ENCODE data around the gene LHX4. TPM values are rescaled to one million over a fixed set of nuclear protein-coding genes. Genes with fewer than 3 reads are reported as not detected.

Gene LHX4
- 0.72 and 1.6 TPM in 2 replicates for total RNA-seq (2014; rRNA removed; shearing (Covaris generic))
- polyA plus RNA-seq (2015; cell fraction: cytosol; rRNA removed) = 0.15 and 0.41 TPM in 2 replicates
- 0.22 and 0.39 TPM in 2 replicates for polyA plus RNA-seq (2015; cell fraction: nucleus; rRNA removed)

- peak; percentile 59 for DNase-seq (ENCODE audit: low read depth)
Observed at GRCh38 chr1:180229483-180230415, at the start of gene LHX4. Gene LHX4 (plus strand): TSS chr1:180230264. CDS start chr1:180230530, 266 bp downstream.

DNA sequence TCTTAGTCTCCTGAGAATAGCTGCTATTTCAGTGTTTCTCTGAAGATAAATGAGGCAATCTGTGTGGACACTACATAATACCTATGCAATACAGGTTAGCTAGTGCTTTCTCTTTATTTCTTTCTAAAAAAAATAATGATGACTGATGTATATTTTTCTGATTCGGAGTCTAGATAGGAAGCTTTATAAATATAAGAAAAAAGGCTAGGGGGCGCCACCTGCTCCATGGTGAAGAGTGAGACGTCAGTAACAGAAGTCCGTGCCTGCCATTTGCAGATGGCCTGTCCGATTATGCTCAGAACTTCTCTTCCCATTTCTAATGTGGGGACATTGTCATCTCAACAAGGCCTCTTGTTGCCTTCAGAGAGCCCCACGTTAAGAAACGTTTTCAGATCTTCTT lies 49.0 kb upstream of the LHX4 start:
- DNase-seq (ENCODE audit: low read depth) = no peak

DNA sequence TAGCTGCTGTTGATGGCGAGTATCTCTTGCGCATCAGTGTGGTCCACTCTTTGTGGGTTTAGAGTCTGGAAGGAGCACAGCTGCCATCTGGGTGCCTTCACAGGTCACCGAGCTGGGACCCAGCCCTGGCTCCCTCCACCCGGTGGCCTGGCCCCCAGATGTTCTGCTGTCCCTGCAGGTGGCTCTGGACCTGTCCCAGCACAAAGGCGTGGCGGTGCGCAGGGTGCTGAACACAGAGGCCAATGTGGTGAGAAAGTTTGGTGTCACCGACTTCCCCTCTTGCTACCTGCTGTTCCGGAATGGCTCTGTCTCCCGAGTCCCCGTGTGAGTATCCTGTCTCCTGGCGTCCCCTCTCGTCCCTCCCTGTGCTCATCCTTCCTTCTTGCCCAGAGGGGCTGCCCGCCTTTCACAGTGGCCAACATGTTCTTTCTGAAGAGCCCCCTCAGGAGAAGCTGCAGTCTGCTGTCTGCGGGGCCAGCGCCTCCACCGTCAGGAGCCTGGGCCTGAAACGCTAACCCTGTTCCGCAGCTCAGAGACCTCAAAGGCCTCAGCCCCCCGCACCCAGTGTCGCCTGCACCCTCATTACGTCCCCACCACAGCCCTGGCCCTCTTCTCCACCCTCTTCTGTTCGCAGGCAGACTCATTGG lies 47.9 kb upstream of the LHX4 start:
- DNase-seq (ENCODE audit: low read depth) = no peak

DNA sequence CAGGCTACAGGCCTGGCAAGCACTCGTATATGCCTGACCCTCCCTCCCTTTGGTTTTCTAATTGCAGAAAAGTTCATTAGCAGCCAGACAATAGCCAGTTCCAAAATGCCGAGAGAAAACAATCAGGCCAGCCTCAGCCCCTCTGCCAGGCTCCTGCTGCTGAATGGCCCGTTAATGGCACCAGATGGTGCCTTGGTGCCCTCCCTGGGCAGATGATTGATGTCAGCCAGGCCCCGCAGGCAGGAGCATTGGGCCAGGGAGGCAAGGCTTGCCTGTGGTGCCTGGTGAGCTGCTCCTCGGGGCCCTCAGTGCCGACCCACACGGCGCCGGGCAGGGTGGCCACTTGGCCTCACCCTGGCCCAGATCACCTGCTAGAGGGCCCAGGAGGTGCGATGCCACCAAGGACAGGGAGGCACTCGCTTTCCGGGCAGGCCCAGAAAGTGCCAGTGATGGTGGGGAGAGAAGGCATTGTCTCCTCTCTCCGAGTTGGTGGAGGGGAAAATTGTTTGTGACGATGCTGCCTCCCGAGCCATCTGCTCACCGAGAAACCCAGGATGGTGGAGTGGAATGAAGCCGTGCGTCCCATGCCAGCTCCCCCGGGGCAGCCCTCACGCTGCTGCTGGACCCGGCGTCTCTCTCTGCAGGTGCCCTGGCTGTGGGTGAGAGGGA lies 47.3 kb upstream of the LHX4 start:
- no peak for DNase-seq (ENCODE audit: low read depth)

GRCh38 chr1:180183426-180183825 lies 46.6 kb upstream of the LHX4 start:
- no peak for DNase-seq (ENCODE audit: low read depth)

- DNase-seq (ENCODE audit: low read depth) = no peak
Observed at GRCh38 chr1:180184041-180184440, 46.0 kb upstream of the LHX4 start.

GRCh38 chr1:180185281-180185680 lies 44.8 kb upstream of the LHX4 start:
- no peak for DNase-seq (ENCODE audit: low read depth)

GRCh38 chr1:180185971-180186645 lies 44.0 kb upstream of the LHX4 start:
- no peak for DNase-seq (ENCODE audit: low read depth)

DNA sequence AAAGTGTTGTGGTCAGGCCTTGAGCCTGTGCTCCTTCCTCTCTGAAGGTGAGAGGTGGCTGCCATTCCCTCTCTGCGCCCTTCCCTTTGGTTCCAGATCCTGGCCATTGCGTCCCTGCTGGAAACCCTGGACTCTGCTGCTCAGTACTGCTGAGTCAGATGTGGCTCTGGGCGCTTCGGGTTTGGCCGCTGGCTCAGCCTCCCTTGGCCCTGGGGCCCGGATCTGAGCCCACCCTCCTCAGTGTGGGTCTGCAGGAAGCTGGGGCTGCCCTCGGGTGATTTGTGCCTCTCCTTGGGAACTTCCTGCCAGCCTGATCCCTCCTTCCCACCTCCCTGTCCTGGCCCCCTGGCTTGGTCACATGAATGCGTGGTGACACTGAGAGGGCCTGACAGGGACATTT lies 43.2 kb upstream of the LHX4 start:
- no peak for DNase-seq (ENCODE audit: low read depth)

- no peak for DNase-seq (ENCODE audit: low read depth)
Observed at GRCh38 chr1:180187626-180188025, 42.4 kb upstream of the LHX4 start.

GRCh38 chr1:180188091-180188506 lies 42.0 kb upstream of the LHX4 start:
- peak; percentile 68 for DNase-seq (ENCODE audit: low read depth)

- no peak for DNase-seq (ENCODE audit: low read depth)
Observed at GRCh38 chr1:180188684-180189175, 41.3 kb upstream of the LHX4 start.

GRCh38 chr1:180190091-180190490 lies 40.0 kb upstream of the LHX4 start:
- no peak for DNase-seq (ENCODE audit: low read depth)

- no peak for DNase-seq (ENCODE audit: low read depth)
Observed at GRCh38 chr1:180192172-180192571, 37.9 kb upstream of the LHX4 start.

DNA sequence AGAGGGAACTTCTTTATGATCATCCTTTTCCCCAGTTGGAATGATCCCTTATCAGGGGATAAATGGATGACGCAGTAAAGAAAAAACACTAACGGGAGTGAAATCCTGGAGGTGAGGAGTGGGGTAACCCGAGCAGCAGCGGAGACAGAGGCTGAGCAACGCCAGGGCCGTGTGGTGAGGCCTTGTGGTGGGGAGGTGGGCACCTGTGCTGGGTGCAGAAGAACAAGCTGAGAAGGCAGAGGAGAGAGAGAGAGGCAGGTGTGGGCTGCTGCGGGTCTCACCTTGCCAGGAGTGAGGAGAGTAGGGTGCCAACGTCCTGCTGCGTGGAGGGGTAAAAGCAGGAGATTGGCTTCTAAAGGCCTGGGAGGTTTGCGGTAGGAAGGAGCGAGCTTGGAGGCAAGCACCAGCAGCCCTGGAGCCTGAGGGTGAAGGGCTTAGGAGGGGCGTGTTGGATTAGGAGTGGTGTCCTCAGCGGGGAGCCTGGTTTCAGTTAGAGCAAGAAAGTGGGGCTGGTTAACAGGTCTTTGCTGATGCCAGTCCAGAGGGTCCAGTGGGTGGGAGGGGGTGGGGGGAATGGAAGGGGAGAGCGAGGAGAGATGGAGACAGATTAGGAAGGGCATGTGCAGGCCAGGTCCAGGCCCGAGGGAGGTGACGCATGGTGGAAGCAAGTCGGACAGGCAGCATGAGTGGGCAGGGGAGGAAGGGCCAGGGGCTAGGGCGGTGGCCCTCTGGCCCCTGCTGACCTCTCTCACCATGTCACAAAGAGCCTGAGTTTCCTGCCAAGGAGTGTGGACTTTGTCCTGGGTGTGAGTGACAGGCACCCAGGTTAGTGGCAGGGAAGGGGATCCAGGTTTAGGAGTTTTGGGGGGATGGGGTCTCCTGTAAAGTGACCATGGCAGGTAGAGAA lies 36.7 kb upstream of the LHX4 start:
- DNase-seq (ENCODE audit: low read depth) = no peak

DNA sequence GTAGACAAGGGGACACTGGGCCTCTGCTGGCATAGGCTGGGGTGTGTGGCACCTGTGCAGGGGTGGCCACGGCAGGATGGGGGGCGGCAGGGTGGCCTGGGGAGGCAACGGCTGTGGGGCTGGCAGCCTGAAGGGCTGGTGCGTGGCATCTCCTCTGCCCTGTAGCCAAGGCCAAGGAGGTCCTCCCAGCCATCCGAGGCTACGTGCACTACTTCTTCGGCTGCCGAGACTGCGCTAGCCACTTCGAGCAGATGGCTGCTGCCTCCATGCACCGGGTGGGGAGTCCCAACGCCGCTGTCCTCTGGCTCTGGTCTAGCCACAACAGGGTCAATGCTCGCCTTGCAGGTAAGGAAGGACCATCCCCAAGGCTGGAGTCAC lies 36.0 kb upstream of the LHX4 start:
- no peak for DNase-seq (ENCODE audit: low read depth)

DNA sequence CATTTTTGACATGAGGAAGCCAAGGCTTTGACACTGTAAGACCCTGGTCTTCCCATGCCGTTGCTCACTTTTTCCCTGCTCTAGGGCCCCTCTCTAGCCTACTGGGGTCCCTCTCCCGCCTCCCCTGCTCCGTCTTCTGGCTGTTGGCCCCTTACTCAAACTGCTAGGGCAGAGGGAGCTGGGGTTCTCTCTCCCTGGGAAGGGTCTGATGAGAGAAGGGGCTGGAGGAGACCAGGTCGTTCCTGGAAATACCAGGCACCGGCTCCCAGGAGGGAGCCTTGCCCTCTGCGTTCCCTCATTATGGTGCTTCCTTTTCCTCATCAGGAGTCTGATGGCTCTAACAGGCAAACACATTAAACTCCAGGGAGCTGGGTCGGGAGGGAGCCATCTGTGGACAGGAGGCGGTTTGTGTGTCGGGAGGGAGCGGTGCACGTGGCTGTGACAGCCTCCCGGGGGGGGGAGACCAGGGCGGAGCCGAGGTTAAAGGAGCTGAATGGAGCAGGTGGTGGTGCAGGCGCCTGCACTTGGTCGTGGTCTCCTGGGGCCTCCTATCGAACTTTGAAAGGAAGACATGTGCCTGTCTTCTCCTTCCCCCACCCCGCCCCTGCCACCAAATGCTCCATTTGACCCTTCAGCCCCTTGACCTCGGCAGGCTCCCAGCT lies 35.4 kb upstream of the LHX4 start:
- DNase-seq (ENCODE audit: low read depth) = no peak

DNA sequence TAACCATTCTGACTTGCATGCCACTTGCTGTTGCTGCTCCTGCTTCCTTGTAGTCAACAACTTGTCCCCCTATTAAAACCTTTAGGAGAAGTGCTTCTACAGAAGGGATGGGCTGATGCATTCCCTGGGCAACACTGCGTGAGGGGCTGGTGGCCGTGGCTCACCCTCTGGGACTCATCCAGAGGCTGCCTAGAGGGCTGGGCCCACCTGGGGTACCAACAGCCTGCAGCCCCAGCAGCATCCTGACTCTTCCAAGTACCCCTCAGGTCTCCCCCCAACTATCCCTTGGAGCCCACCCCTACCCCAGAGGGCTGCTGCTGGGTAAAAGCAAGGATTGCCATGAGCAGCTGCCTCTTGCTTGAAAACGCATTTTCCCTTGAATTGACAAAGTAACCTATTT lies 34.7 kb upstream of the LHX4 start:
- DNase-seq (ENCODE audit: low read depth) = no peak

GRCh38 chr1:180195916-180196315 lies 34.1 kb upstream of the LHX4 start:
- DNase-seq (ENCODE audit: low read depth) = no peak
